ENCODE measurements around the gene P3H2.
"Not testable (repeated sequence)": the region's sequence is repeated elsewhere in the genome, so short reads cannot be mapped to it uniquely, and the experiment has no call there.

Gene P3H2

GRCh38 chr3:190120269-190121060 is at the start of gene P3H2:
P3H2 (minus strand) TSS chr3:190120897; CDS start chr3:190120731, 166 bp downstream.
- no peak for TF ChIP-seq SUZ12 (IDR thresholded peaks at IDR 0.05; ENCODE audit: extremely low read depth, insufficient read depth, insufficient read length)
- TF ChIP-seq ZNF274 (IDR thresholded peaks at IDR 0.05; ENCODE audit: low read depth, low read length), result no peak
- no peak for TF ChIP-seq YY1 (IDR thresholded peaks at IDR 0.05; ENCODE audit: insufficient read depth, insufficient read length)
- Histone ChIP-seq H3K4me3 (ENCODE audit: insufficient read length, low read depth) (peak within 1 kb of the TSS; percentile 71), H3K9ac (ENCODE audit: insufficient read length, low read depth) (peak within 1 kb of the TSS; percentile 87), H3K36me3 (ENCODE audit: insufficient read depth, insufficient read length, low read length) (peaks cover 3% of the 10 kb centered on the region), H3K4me1 (ENCODE audit: insufficient read depth, insufficient read length) (no peaks in the 10 kb centered on the region), H3K9me3 (ENCODE audit: insufficient read depth, low read length) (no peaks in the 10 kb centered on the region), H3K27me3 (ENCODE audit: insufficient read depth, insufficient read length) (peaks cover 11% of the 10 kb centered on the region)
- DNase-seq (ENCODE audit: low read depth, low spot score), result peak; percentile 78

- no peak for TF ChIP-seq YY1 (IDR thresholded peaks at IDR 0.05; ENCODE audit: insufficient read depth, insufficient read length)
- TF ChIP-seq SUZ12 (IDR thresholded peaks at IDR 0.05; ENCODE audit: extremely low read depth, insufficient read depth, insufficient read length), result no peak
- TF ChIP-seq ZNF274 (IDR thresholded peaks at IDR 0.05; ENCODE audit: low read depth, low read length), result no peak
- Histone ChIP-seq H3K36me3 (ENCODE audit: insufficient read depth, insufficient read length, low read length) (peaks cover 4% of the 10 kb centered on the region), H3K9me3 (ENCODE audit: insufficient read depth, low read length) (no peaks in the 10 kb centered on the region), H3K4me3 (ENCODE audit: insufficient read length, low read depth) (no peak overlapping the region), H3K4me1 (ENCODE audit: insufficient read depth, insufficient read length) (no peaks in the 10 kb centered on the region), H3K9ac (ENCODE audit: insufficient read length, low read depth) (no peak overlapping the region), H3K27me3 (ENCODE audit: insufficient read depth, insufficient read length) (no peaks in the 10 kb centered on the region)
- DNase-seq (ENCODE audit: low read depth, low spot score), result no peak
These were observed 49.2 kb upstream of the P3H2 start for GRCh38 chr3:190169877-190170276.

GRCh38 chr3:190169243-190169642 is 48.5 kb upstream of the P3H2 start:
- Histone ChIP-seq H3K4me3 (ENCODE audit: insufficient read length, low read depth) (no peak overlapping the region), H3K36me3 (ENCODE audit: insufficient read depth, insufficient read length, low read length) (peaks cover 4% of the 10 kb centered on the region), H3K9me3 (ENCODE audit: insufficient read depth, low read length) (no peaks in the 10 kb centered on the region; the same call in 1 of the 2 replicates), H3K9ac (ENCODE audit: insufficient read length, low read depth) (no peak overlapping the region), H3K4me1 (ENCODE audit: insufficient read depth, insufficient read length) (no peaks in the 10 kb centered on the region), H3K27me3 (ENCODE audit: insufficient read depth, insufficient read length) (no peaks in the 10 kb centered on the region)
- DNase-seq (ENCODE audit: low read depth, low spot score), result no peak
- no peak for TF ChIP-seq ZNF274 (IDR thresholded peaks at IDR 0.05; ENCODE audit: low read depth, low read length)
- no peak for TF ChIP-seq YY1 (IDR thresholded peaks at IDR 0.05; ENCODE audit: insufficient read depth, insufficient read length)
- TF ChIP-seq SUZ12 (IDR thresholded peaks at IDR 0.05; ENCODE audit: extremely low read depth, insufficient read depth, insufficient read length), result no peak

GRCh38 chr3:190167936-190168680 is 47.4 kb upstream of the P3H2 start:
- peaks cover 4% of the 10 kb centered on the region for H3K36me3 ChIP-seq (ENCODE audit: insufficient read depth, insufficient read length, low read length)
- H3K9me3 ChIP-seq (ENCODE audit: insufficient read depth, low read length), result no peaks in the 10 kb centered on the region; the same call in 1 of the 2 replicates
- no peak overlapping the region for H3K9ac ChIP-seq (ENCODE audit: insufficient read length, low read depth)
- DNase-seq (ENCODE audit: low read depth, low spot score), result no peak
- no peak overlapping the region for H3K4me3 ChIP-seq (ENCODE audit: insufficient read length, low read depth)
- TF ChIP-seq ZNF274 (IDR thresholded peaks at IDR 0.05; ENCODE audit: low read depth, low read length), result no peak
- no peak for TF ChIP-seq YY1 (IDR thresholded peaks at IDR 0.05; ENCODE audit: insufficient read depth, insufficient read length)
- TF ChIP-seq SUZ12 (IDR thresholded peaks at IDR 0.05; ENCODE audit: extremely low read depth, insufficient read depth, insufficient read length), result no peak
- no peaks in the 10 kb centered on the region for H3K4me1 ChIP-seq (ENCODE audit: insufficient read depth, insufficient read length)
- H3K27me3 ChIP-seq (ENCODE audit: insufficient read depth, insufficient read length), result no peaks in the 10 kb centered on the region

- Histone ChIP-seq H3K36me3 (ENCODE audit: insufficient read depth, insufficient read length, low read length) (peaks cover 4% of the 10 kb centered on the region), H3K4me3 (ENCODE audit: insufficient read length, low read depth) (no peak overlapping the region), H3K9me3 (ENCODE audit: insufficient read depth, low read length) (peaks cover 4% of the 10 kb centered on the region; the same call in 1 of the 2 replicates), H3K4me1 (ENCODE audit: insufficient read depth, insufficient read length) (no peaks in the 10 kb centered on the region), H3K27me3 (ENCODE audit: insufficient read depth, insufficient read length) (no peaks in the 10 kb centered on the region), H3K9ac (ENCODE audit: insufficient read length, low read depth) (no peak overlapping the region)
- TF ChIP-seq YY1 (IDR thresholded peaks at IDR 0.05; ENCODE audit: insufficient read depth, insufficient read length) (no peak), ZNF274 (IDR thresholded peaks at IDR 0.05; ENCODE audit: low read depth, low read length) (no peak), SUZ12 (IDR thresholded peaks at IDR 0.05; ENCODE audit: extremely low read depth, insufficient read depth, insufficient read length) (no peak)
- DNase-seq (ENCODE audit: low read depth, low spot score), result no peak
These were observed 46.3 kb upstream of the P3H2 start for GRCh38 chr3:190166948-190167347.

GRCh38 chr3:190165253-190165652 is 44.6 kb upstream of the P3H2 start:
- Histone ChIP-seq H3K9ac (ENCODE audit: insufficient read length, low read depth) (no peak overlapping the region), H3K27me3 (ENCODE audit: insufficient read depth, insufficient read length) (no peaks in the 10 kb centered on the region), H3K36me3 (ENCODE audit: insufficient read depth, insufficient read length, low read length) (peaks cover 4% of the 10 kb centered on the region), H3K4me3 (ENCODE audit: insufficient read length, low read depth) (no peak overlapping the region), H3K9me3 (ENCODE audit: insufficient read depth, low read length) (peaks cover 9% of the 10 kb centered on the region; the same call in 1 of the 2 replicates), H3K4me1 (ENCODE audit: insufficient read depth, insufficient read length) (no peaks in the 10 kb centered on the region)
- DNase-seq (ENCODE audit: low read depth, low spot score), result no peak
- TF ChIP-seq YY1 (IDR thresholded peaks at IDR 0.05; ENCODE audit: insufficient read depth, insufficient read length) (no peak), ZNF274 (IDR thresholded peaks at IDR 0.05; ENCODE audit: low read depth, low read length) (no peak), SUZ12 (IDR thresholded peaks at IDR 0.05; ENCODE audit: extremely low read depth, insufficient read depth, insufficient read length) (no peak)

GRCh38 chr3:190162013-190162412 is 41.3 kb upstream of the P3H2 start:
- H3K36me3 ChIP-seq (ENCODE audit: insufficient read depth, insufficient read length, low read length); H3K9ac ChIP-seq (ENCODE audit: insufficient read length, low read depth); DNase-seq (ENCODE audit: low read depth, low spot score); H3K27me3 ChIP-seq (ENCODE audit: insufficient read depth, insufficient read length); H3K4me3 ChIP-seq (ENCODE audit: insufficient read length, low read depth); H3K9me3 ChIP-seq (ENCODE audit: insufficient read depth, low read length); H3K4me1 ChIP-seq (ENCODE audit: insufficient read depth, insufficient read length): not testable (repeated sequence)
